Subcutaneous adipose tissue (tissue), 4 donors: ENCODE measurements around the gene CTDSPL. TPM values are rescaled to one million over a fixed set of nuclear protein-coding genes. Genes with fewer than 3 reads are reported as not detected.

ENCODE experiments used
- CTCF ChIP-seq: fragments of 450-650 bp; IDR thresholded peaks from one replicate; pipeline ENCODE4 v1.5.1; 2016; ENCODE audit warnings: low read depth, mild to moderate bottlenecking, control low read depth, antibody characterized with exemption, moderate library complexity
- total RNA-seq, 4 donors: library from RNA; depleted of rRNA; stranded (reverse); fragments of >200 nt; gene quantifications; one replicate each; pipeline ENCODE4 v1.1.0, GENCODE V29; 2016

CTDSPL gene
- total RNA-seq, 4 donors from 2014 or later, result 29.0 to 34.8 (median 30.1) TPM

- TF ChIP-seq CTCF, result no peak
Observed at GRCh38 chr3:37824090-37824953, 37.4 kb upstream of the CTDSPL start.

- no peak for TF ChIP-seq CTCF
Observed at GRCh38 chr3:37824954-37825328, 36.7 kb upstream of the CTDSPL start.

- TF ChIP-seq CTCF, result no peak
Observed at GRCh38 chr3:37825744-37826400, 35.8 kb upstream of the CTDSPL start.

GRCh38 chr3:37826502-37826901 is 35.2 kb upstream of the CTDSPL start:
- TF ChIP-seq CTCF, result no peak

GRCh38 chr3:37826933-37827332 is 34.7 kb upstream of the CTDSPL start:
- TF ChIP-seq CTCF, result no peak

GRCh38 chr3:37832480-37832879 is 29.2 kb upstream of the CTDSPL start:
- no peak for TF ChIP-seq CTCF
